ENCODE data around the gene HPDL. TPM values are rescaled to one million over a fixed set of nuclear protein-coding genes. Genes with fewer than 3 reads are reported as not detected.
"Not testable (repeated sequence)": the region's sequence is repeated elsewhere in the genome, so short reads cannot be mapped to it uniquely, and the experiment has no call there.

Gene HPDL
- total RNA-seq (0.74 TPM), polyA plus RNA-seq (1.0 TPM)

DNA sequence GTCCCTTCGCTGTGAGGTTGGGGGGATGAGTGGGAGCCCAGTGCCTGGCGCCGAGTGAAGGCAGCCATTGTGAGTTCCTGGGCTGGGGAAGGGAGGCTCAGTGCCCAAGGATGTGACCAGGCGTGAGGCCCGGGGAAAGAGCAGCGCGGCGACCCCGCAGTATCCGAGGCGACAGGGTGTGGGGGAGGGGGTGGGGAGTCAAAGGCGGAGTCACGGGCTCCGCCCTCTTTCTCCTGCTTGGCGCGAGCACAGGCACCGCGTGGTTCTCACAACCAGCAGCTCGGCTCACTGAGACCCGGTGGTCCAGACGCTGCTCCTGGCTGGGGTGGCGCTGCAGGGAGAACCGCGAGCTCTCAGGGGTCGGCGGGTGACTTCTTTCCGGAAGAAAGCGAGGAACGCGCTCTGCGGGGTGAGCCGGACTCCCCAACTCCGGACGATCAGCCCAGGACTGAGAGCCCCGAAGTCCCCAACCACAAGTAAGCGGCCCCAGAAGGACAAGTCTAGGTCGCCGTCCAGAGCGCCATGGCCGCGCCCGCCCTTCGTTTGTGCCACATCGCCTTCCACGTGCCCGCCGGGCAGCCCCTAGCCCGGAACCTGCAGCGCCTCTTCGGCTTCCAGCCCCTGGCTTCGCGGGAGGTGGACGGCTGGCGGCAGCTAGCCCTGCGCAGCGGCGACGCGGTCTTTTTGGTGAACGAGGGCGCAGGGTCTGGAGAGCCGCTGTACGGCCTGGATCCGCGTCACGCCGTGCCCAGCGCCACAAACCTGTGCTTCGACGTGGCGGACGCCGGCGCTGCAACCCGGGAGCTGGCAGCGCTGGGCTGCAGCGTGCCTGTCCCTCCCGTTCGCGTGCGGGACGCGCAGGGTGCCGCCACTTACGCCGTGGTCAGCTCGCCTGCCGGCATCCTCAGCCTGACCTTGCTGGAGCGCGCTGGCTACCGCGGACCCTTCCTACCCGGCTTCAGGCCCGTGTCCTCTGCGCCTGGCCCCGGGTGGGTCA, at the start of gene HPDL:
Gene HPDL, plus strand, starts transcription at position 269 of the 997 bp plus-strand sequence. Its CDS starts 254 bp downstream, at position 523.
- peak; percentile 37 for DNase-seq (ENCODE audit: extremely low spot score)

GRCh38 chr1:45282351-45282750, 44.3 kb upstream of the HPDL start:
- WGBS = 42% methylated on average over 3 of the region's 3 CpGs
- no peak for DNase-seq (ENCODE audit: extremely low spot score)
- Histone ChIP-seq H3K4me1 (ENCODE audit: insufficient read depth) (peaks cover 2% of the 10 kb centered on the region), H3K4me3 (ENCODE audit: low read depth, low read length) (no peak overlapping the region), H3K27ac (ENCODE audit: low read depth) (no peak overlapping the region), H3K36me3 (ENCODE audit: insufficient read depth) (no peaks in the 10 kb centered on the region)

More for the DNA sequence above, at the start of gene HPDL:
- WGBS = 4% methylated on average over 96 of the region's 96 CpGs
- Histone ChIP-seq H3K36me3 (ENCODE audit: insufficient read depth) (peaks cover 7% of the 10 kb centered on the region), H3K4me1 (ENCODE audit: insufficient read depth) (no peaks in the 10 kb centered on the region), H3K4me3 (ENCODE audit: low read depth, low read length) (peak within 1 kb of the TSS; percentile 43), H3K27ac (ENCODE audit: low read depth) (no peak within 1 kb of the TSS)

DNA sequence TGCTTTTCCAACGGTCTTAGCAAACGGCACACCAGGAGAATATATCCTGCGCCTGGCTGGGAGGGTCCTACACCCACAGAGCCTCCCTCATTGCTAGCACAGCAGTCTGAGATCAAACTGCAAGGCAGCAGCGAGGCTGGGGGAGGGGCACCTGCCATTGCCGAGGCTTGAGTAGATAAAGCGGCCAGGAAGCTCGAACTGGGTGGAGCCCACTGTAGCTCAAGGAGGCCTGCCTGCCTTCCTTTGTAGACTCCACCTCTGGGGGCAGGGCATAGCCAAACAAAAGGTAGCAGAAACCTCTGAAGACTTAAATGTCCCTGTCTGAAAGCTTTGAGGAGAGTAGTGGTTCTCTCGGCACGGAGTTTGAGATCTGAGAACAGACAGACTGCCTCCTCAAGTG, 41.8 kb upstream of the HPDL start:
- not testable (repeated sequence) for H3K4me3 ChIP-seq (ENCODE audit: low read depth, low read length); H3K27ac ChIP-seq (ENCODE audit: low read depth); DNase-seq (ENCODE audit: extremely low spot score); H3K36me3 ChIP-seq (ENCODE audit: insufficient read depth); H3K4me1 ChIP-seq (ENCODE audit: insufficient read depth)
- WGBS = 78% methylated on average over 9 of the region's 9 CpGs

- H3K4me1 ChIP-seq (ENCODE audit: insufficient read depth); DNase-seq (ENCODE audit: extremely low spot score); H3K36me3 ChIP-seq (ENCODE audit: insufficient read depth); H3K4me3 ChIP-seq (ENCODE audit: low read depth, low read length); H3K27ac ChIP-seq (ENCODE audit: low read depth): not testable (repeated sequence)
- WGBS = 63% methylated on average over 2 of the region's 3 CpGs
These were observed 40.2 kb upstream of the HPDL start for GRCh38 chr1:45286521-45286920.

DNA sequence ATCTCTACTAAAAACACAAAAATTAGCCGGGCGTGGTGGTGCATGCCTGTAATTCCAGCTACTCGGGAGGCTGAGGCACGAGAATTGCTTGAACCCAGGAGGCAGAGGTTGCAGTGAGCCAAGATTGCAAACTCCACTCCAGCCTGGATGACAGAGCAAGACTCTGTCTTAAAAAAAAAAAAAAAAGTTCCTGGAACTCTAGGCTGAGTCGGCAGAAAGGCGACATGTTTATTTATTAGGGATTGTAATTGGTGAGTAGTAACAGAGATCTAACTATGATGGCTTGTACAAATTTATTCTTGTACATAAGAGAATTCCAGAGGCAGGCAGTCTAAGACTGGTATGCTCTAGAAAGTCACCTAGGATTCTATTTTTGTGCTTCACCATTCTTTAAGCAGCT, 35.7 kb upstream of the HPDL start:
- DNase-seq (ENCODE audit: extremely low spot score); H3K36me3 ChIP-seq (ENCODE audit: insufficient read depth); H3K4me3 ChIP-seq (ENCODE audit: low read depth, low read length); H3K4me1 ChIP-seq (ENCODE audit: insufficient read depth); H3K27ac ChIP-seq (ENCODE audit: low read depth): not testable (repeated sequence)
- WGBS = 69% methylated on average over 6 of the region's 6 CpGs

- DNase-seq (ENCODE audit: extremely low spot score) = no peak
- Histone ChIP-seq H3K27ac (ENCODE audit: low read depth) (no peak overlapping the region), H3K4me3 (ENCODE audit: low read depth, low read length) (no peak overlapping the region), H3K36me3 (ENCODE audit: insufficient read depth) (no peaks in the 10 kb centered on the region), H3K4me1 (ENCODE audit: insufficient read depth) (no peaks in the 10 kb centered on the region)
- WGBS = 42% methylated on average over 2 of the region's 2 CpGs
These were observed 35.0 kb upstream of the HPDL start for GRCh38 chr1:45291716-45292115.

- H3K4me3 ChIP-seq (ENCODE audit: low read depth, low read length) = no peak overlapping the region
- H3K36me3 ChIP-seq (ENCODE audit: insufficient read depth) = no peaks in the 10 kb centered on the region
- H3K4me1 ChIP-seq (ENCODE audit: insufficient read depth) = no peaks in the 10 kb centered on the region
- WGBS = 63% methylated on average over 8 of the region's 8 CpGs
- no peak overlapping the region for H3K27ac ChIP-seq (ENCODE audit: low read depth)
- DNase-seq (ENCODE audit: extremely low spot score) = no peak
These were observed 28.9 kb upstream of the HPDL start for GRCh38 chr1:45297666-45298356.

GRCh38 chr1:45299296-45299695, 27.4 kb upstream of the HPDL start:
- H3K27ac ChIP-seq (ENCODE audit: low read depth) = no peak overlapping the region
- no peak for DNase-seq (ENCODE audit: extremely low spot score)
- no peak overlapping the region for H3K4me3 ChIP-seq (ENCODE audit: low read depth, low read length)
- no peaks in the 10 kb centered on the region for H3K4me1 ChIP-seq (ENCODE audit: insufficient read depth)
- H3K36me3 ChIP-seq (ENCODE audit: insufficient read depth) = no peaks in the 10 kb centered on the region
- WGBS = 66% methylated on average over 1 of the region's 1 CpG

- H3K27ac ChIP-seq (ENCODE audit: low read depth) = no peak overlapping the region
- H3K4me1 ChIP-seq (ENCODE audit: insufficient read depth) = no peaks in the 10 kb centered on the region
- no peaks in the 10 kb centered on the region for H3K36me3 ChIP-seq (ENCODE audit: insufficient read depth)
- no peak overlapping the region for H3K4me3 ChIP-seq (ENCODE audit: low read depth, low read length)
- 8% methylated on average over 4 of the region's 4 CpGs for WGBS
- DNase-seq (ENCODE audit: extremely low spot score) = peak; percentile 31
These were observed 26.6 kb upstream of the HPDL start for GRCh38 chr1:45299981-45300668.

DNA sequence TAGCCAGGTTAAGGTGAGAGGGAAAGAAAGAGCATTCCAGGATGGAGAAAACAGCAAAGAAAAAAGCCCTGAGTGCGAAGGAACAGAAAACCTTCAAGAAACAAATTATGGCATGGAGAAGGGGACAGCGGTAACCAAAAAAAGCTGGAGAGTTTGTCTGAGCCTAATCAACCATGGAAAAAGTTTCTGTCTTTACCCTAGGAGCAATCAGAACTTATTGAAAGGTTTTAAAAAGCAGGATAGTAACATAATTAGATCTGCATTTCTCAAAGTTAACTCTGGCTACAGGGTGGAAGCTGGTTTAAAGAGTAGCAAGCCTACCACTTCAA, 26.1 kb upstream of the HPDL start:
- Histone ChIP-seq H3K4me3 (ENCODE audit: low read depth, low read length) (no peak overlapping the region), H3K36me3 (ENCODE audit: insufficient read depth) (no peaks in the 10 kb centered on the region), H3K27ac (ENCODE audit: low read depth) (no peak overlapping the region), H3K4me1 (ENCODE audit: insufficient read depth) (no peaks in the 10 kb centered on the region)
- DNase-seq (ENCODE audit: extremely low spot score) = no peak
- WGBS = 67% methylated on average over 2 of the region's 2 CpGs

GRCh38 chr1:45302505-45303150, 24.1 kb upstream of the HPDL start:
- Histone ChIP-seq H3K36me3 (ENCODE audit: insufficient read depth) (no peaks in the 10 kb centered on the region), H3K27ac (ENCODE audit: low read depth) (no peak overlapping the region), H3K4me1 (ENCODE audit: insufficient read depth) (no peaks in the 10 kb centered on the region), H3K4me3 (ENCODE audit: low read depth, low read length) (peak overlapping the region; percentile 34)
- DNase-seq (ENCODE audit: extremely low spot score) = no peak
- WGBS = 84% methylated on average over 16 of the region's 16 CpGs

DNA sequence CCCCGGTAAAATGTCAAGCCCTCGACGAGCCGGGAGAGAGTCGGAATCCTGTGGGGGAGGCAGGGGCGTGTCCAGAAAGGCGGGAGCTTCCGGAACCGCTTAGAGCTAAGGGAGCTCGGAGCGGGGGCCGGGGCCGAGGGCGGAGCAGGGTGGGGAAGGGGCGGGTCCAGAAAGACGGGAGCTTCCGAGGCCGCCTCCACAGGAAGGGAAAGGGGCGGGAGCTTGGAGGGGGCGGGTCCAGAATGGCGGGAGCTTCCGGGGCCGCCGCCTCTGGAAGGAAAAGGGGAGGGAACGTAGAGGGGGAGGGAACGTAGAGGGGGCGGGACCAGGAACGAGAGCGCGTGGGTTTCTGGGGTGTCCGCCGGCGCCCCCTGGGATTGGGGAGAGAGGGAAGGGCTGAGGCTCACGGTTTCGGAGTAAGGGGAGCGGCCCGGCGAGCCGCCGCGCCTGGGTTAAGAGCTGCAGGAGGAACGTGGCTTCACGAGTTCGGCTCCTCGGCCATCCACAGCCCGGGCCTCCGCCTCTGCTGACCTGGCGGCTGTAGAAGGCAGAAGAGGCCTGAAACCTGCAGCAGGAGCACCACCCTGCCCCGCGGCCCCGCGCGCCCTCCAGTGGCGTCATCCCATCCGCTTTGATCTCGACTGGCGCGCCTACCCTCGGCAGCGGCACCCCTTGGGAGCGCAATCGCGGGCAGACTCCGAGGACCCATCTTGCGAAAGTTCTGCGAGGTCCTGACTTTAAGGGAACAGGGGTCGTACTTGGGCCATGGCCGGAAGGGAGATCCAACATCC, 23.0 kb upstream of the HPDL start:
- Histone ChIP-seq H3K36me3 (ENCODE audit: insufficient read depth) (no peaks in the 10 kb centered on the region), H3K4me3 (ENCODE audit: low read depth, low read length) (peak overlapping the region; percentile 68), H3K27ac (ENCODE audit: low read depth) (peak overlapping the region; percentile 81), H3K4me1 (ENCODE audit: insufficient read depth) (no peaks in the 10 kb centered on the region)
- peak; percentile 94 for DNase-seq (ENCODE audit: extremely low spot score)
- WGBS = under 1% methylated on average over 68 of the region's 68 CpGs
